T-cell (primary cell): ENCODE measurements around the gene ANTKMT. TPM values are rescaled to one million over a fixed set of nuclear protein-coding genes. Genes with fewer than 3 reads are reported as not detected.
A peak's percentile ranks its signal among the peaks of the same experiment; 100 is the strongest.

Experiments used
- ATAC-seq, 4 experiments: fragments of 200-7000 bp in 3 of 4; fragments of 150-1000 bp in 1 of 4; cut with Tn5 transposase; replicated peaks in 1 of 4; 1 replicate in 3 of 4; 2 replicates in 1 of 4; pipeline ENCODE4 v1.10.0; 2021; ENCODE audit warnings: moderate library complexity in 3 of 4, mild to moderate bottlenecking in 2 of 4, moderate number of reproducible peaks in 1 of 4
- CTCF ChIA-PET, 2 donors: fragments of 300-600 bp; sonication (Branson Sonifier 250); formaldehyde crosslinking; loops; one replicate each; lab custom pipeline; 2022; ENCODE audit warnings: antibody characterized with exemption in 2 of 2; lab: Charles Lee
- POLR2A ChIA-PET, 2 donors: fragments of 300-600 bp; sonication (Branson Sonifier 250); formaldehyde crosslinking; loops; one replicate each; lab custom pipeline; 2022; ENCODE audit warnings: antibody characterized with exemption in 2 of 2; lab: Charles Lee
- DNase-seq, 35 experiments: peaks; one replicate each; pipeline versions ENCODE4 v3.0.0 to v3.0.0-alpha.2; 2013 to 2023
- H3K27ac ChIP-seq: one replicate; pipeline ENCODE4 v1.5.1; 2013; ENCODE audit warnings: low read length
- H3K27me3 ChIP-seq, 2 experiments: replicated peaks in 1 of 2; 1 replicate in 1 of 2; 2 replicates in 1 of 2; pipeline versions ENCODE4 v1.6.1 to v1.7.0; 2013; ENCODE audit warnings: low read length in 1 of 2, mixed read lengths in 1 of 2; ENCODE audit not compliant: control insufficient read depth in 2 of 2, insufficient read depth in 2 of 2; ENCODE audit errors: extremely low read depth in 1 of 2
- H3K36me3 ChIP-seq, 2 donors: 1 replicate in 1 of 2; 2 replicates in 1 of 2; pipeline versions ENCODE4 v1.6.1 to v1.7.0; 2013; ENCODE audit warnings: low read length in 1 of 2; ENCODE audit not compliant: control insufficient read depth in 2 of 2, insufficient read depth in 1 of 2; ENCODE audit errors: extremely low read depth in 1 of 2
- H3K4me1 ChIP-seq, 2 experiments: 1 replicate in 1 of 2; 2 replicates in 1 of 2; pipeline versions ENCODE4 v1.6.1 to v1.7.0; 2013; ENCODE audit warnings: low read length in 2 of 2, mixed read lengths in 1 of 2; ENCODE audit not compliant: insufficient read depth in 2 of 2, control insufficient read depth in 1 of 2; ENCODE audit errors: extremely low read depth in 1 of 2
- H3K4me3 ChIP-seq, 2 donors: 1 replicate in 1 of 2; 2 replicates in 1 of 2; pipeline versions ENCODE4 v1.5.1 to v1.7.0; 2013; ENCODE audit warnings: mild to moderate bottlenecking in 2 of 2, low read length in 1 of 2, moderate library complexity in 1 of 2; ENCODE audit not compliant: control insufficient read depth in 1 of 2; ENCODE audit errors: extremely low read depth in 1 of 2
- H3K9me3 ChIP-seq: 2 replicates; pipeline ENCODE4 v1.7.0; 2013
- H3K27ac Mint-ChIP-seq, 2 donors: one replicate each; pipeline ENCODE4 v1.8.0; 2020 to 2021; ENCODE audit warnings: mild to moderate bottlenecking in 2 of 2, mixed read lengths in 2 of 2
- H3K27me3 Mint-ChIP-seq, 2 donors: one replicate each; pipeline ENCODE4 v1.8.0; 2021 to 2022; ENCODE audit warnings: mixed read lengths in 2 of 2
- H3K36me3 Mint-ChIP-seq: one replicate; pipeline ENCODE4 v1.8.0; 2021; ENCODE audit warnings: mixed read lengths
- H3K4me1 Mint-ChIP-seq, 3 donors: one replicate each; pipeline ENCODE4 v1.8.0; 2020 to 2022; ENCODE audit warnings: mixed read lengths in 3 of 3, mild to moderate bottlenecking in 1 of 3
- H3K4me3 Mint-ChIP-seq, 3 donors: one replicate each; pipeline ENCODE4 v1.8.0; 2020 to 2022; ENCODE audit warnings: mild to moderate bottlenecking in 3 of 3, mixed read lengths in 3 of 3, moderate library complexity in 3 of 3
- H3K9me3 Mint-ChIP-seq, 3 donors: one replicate each; pipeline ENCODE4 v1.8.0; 2020 to 2022; ENCODE audit warnings: mixed read lengths in 3 of 3
- WGBS: methylation state at CpG from one replicate; pipeline ENCODE4 v1.1.5; 2013; ENCODE audit warnings: missing lambda C conversion rate; ENCODE audit not compliant: insufficient coverage; 5-methylcytosine and 5-hydroxymethylcytosine counted together
- total RNA-seq, 35 experiments: library from RNA in 6 of 35; stranded (reverse) in 6 of 35; fragments of 120-200 nt in 1 of 35; gene quantifications; one replicate each; pipeline versions ENCODE4 v1.2.1 to v1.2.4 and lab custom pipeline; 2013 to 2026

ANTKMT gene
- total RNA-seq, 5 donors from 2014 or later (not counting 1 experiment from before 2014, with no cell fraction given): 22.9 to 38.8 (median 27.2) TPM

DNA sequence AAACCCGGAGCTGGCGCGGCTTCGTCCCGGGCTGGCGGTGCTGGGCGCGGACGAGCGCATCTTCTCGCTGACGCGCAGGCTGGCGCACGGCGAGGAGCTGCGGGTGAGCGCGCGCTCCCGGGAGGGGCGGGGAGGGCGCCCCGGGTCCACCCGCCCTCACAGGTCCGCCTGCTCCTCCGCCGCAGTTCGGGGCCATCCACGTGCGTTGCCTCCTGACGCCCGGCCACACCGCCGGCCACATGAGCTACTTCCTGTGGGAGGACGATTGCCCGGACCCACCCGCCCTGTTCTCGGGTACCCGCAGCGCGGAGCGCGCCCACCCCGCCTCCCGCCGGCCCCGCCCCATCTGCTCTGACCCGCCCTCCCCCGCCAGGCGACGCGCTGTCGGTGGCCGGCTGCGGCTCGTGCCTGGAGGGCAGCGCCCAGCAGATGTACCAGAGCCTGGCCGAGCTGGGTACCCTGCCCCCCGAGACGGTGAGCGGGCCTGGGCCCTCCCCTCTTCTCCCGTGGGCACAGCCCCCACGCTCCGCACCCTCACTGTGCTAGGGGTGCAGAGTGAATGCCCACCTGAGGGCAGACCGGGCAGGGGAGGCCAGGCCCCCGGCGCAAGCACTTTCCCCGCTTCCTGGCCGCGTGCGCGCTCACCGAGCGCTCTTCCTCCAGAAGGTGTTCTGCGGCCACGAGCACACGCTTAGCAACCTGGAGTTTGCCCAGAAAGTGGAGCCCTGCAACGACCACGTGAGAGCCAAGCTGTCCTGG lies 7.4 kb downstream of the ANTKMT start:
- Mint-ChIP-seq H3K9me3 (no peaks in the 10 kb centered on the region), H3K27ac (no peak overlapping the region), H3K4me3 (peak overlapping the region; percentile 25 to 80 (median 49)), H3K36me3 (no peaks in the 10 kb centered on the region), H3K4me1 (peaks cover 0 to 6% (median 5%) of the 10 kb centered on the region in 3 donors), H3K27me3 (no peaks in the 10 kb centered on the region)
- H3K9me3 ChIP-seq: no peaks in the 10 kb centered on the region
- POLR2A ChIA-PET: interaction anchor here in 1 of 2 donors (0.6 kb wide), 1 partner anchor 23 kb away, joined by 4 read pairs; no protein-coding TSS in a partner anchor
- peaks cover 3 to 11% of the 10 kb centered on the region in 2 donors for H3K36me3 ChIP-seq
- H3K4me1 ChIP-seq: peaks cover 0 to 29% of the 10 kb centered on the region in 2 experiments
- WGBS: under 1% methylated on average over 76 of the region's 80 CpGs
- DNase-seq (peak in 34 of 35 experiments; percentile 31 to 86 (median 57)), ATAC-seq (peak; percentile 62 to 73 (median 66))
- peak overlapping the region in 1 of 2 donors; percentile 77 for H3K4me3 ChIP-seq
- CTCF ChIA-PET: interaction anchor here in 1 of 2 donors (0.6 to 0.9 kb wide), 2 partner anchors 12 to 60 kb away, joined by 3 read pairs; partner anchors contain the start of genes CHTF18 and RPUSD1
- H3K27me3 ChIP-seq: peaks cover 0 to 3% of the 10 kb centered on the region in 2 experiments
- H3K27ac ChIP-seq: no peak overlapping the region

DNA sequence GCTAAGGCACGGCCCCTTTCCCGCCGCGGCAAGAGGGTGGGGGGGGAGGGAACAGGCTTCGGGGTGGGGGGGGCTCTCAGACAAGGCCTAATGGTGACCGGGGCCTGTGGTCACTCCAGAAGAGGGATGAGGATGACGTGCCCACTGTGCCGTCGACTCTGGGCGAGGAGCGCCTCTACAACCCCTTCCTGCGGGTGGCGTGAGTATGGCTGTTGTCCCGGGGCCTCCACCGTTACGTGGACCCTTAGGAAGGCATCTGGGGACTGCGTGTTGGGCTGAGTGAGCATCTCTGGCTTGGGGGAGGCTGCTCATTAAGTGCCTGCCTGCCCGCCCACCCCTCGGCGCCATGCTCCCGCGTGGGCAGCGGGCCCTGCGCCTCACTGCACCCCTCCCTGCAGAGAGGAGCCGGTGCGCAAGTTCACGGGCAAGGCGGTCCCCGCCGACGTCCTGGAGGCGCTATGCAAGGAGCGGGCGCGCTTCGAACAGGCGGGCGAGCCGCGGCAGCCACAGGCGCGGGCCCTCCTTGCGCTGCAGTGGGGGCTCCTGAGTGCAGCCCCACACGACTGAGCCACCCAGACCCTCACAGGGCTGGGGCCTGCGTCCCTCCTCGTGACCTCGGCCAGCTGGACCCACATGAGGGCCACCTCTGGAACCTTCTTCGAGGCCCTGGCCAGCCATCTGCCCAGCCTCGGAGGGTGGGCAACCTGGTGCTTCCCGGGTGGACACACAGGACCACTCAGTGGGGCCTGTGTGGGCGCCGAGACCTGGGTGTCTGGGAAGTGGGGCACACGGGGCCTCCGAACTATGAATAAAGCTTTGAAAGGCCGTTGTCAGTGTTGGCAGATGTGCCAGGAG lies 8.2 kb downstream of the ANTKMT start:
- 87% methylated on average over 46 of the region's 55 CpGs for WGBS
- DNase-seq (no peak), ATAC-seq (no peak)
- Mint-ChIP-seq H3K4me1 (peaks cover 0 to 5% (median 4%) of the 10 kb centered on the region in 3 donors), H3K27ac (no peak overlapping the region), H3K36me3 (no peaks in the 10 kb centered on the region), H3K27me3 (no peaks in the 10 kb centered on the region), H3K4me3 (peak overlapping the region in 1 of 3 donors; percentile 44), H3K9me3 (no peaks in the 10 kb centered on the region)
- Histone ChIP-seq H3K27ac (no peak overlapping the region), H3K4me3 (no peak overlapping the region), H3K4me1 (peaks cover 0 to 25% of the 10 kb centered on the region in 2 experiments), H3K27me3 (peaks cover 0 to 3% of the 10 kb centered on the region in 2 experiments), H3K36me3 (peaks cover 3 to 15% of the 10 kb centered on the region in 2 donors), H3K9me3 (no peaks in the 10 kb centered on the region)
- POLR2A ChIA-PET: no interaction called here
- CTCF ChIA-PET: no interaction called here

DNA sequence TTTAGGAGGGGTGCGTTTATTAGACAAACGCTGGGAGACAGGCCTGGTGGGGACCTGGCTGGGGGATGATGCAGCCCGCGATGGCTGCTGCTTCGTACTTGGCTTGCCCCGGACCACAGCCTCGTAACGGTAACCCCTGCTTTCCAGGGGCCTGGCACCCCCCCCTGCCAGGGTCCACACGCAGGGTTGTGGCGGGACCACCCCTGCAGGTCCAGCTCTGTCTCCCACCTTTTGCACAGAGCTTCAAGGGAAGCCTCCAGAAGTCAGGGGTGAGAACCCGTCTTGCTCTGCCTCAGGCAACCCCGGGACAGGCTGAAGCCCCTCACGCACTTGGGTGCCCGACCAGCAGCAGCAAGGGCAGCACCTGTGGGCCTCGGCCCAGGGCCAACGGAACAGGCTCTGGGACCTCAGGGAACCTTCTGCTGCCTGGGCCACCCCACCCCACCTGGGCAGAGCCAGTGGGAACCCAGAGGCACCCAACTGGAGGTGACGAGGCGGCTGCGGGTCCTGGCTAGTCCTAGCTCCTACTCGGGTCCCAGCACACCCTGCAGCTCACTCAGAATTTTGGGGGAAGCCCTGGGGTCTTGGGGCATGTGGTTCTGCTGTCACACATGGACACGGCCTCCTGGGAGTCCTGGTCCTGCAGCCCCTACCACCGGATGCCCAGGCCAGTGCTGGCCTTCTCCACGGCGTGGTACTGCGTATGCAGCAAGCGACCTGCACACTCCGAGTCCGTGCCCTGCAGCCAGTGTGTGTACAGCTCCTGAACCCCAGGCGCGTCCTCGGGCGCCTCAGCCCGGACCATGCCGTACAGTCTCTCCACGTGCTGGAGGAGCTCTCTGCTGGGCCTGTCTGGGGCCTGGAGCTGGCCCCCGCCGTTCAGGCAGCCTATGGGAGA lies 9.1 kb downstream of the ANTKMT start:
- Histone ChIP-seq H3K9me3 (no peaks in the 10 kb centered on the region), H3K4me3 (no peak overlapping the region), H3K27ac (no peak overlapping the region), H3K27me3 (peaks cover 0 to 3% of the 10 kb centered on the region in 2 experiments), H3K4me1 (peaks cover 0 to 25% of the 10 kb centered on the region in 2 experiments), H3K36me3 (peaks cover 6 to 23% of the 10 kb centered on the region in 2 donors)
- WGBS: 92% methylated on average over 36 of the region's 37 CpGs
- DNase-seq: no peak
- CTCF ChIA-PET: interaction anchor here in 1 of 2 donors (0.5 kb wide), 1 partner anchor 19 kb away, joined by 4 read pairs; no protein-coding TSS in a partner anchor
- POLR2A ChIA-PET: no interaction called here
- no peaks in the 10 kb centered on the region for H3K27me3 Mint-ChIP-seq
- peaks cover 0 to 5% (median 4%) of the 10 kb centered on the region in 3 donors for H3K4me1 Mint-ChIP-seq
- no peak overlapping the region for H3K27ac Mint-ChIP-seq
- H3K9me3 Mint-ChIP-seq: no peaks in the 10 kb centered on the region
- no peak for ATAC-seq
- H3K4me3 Mint-ChIP-seq: peak overlapping the region; percentile 9 to 39 (median 37)
- H3K36me3 Mint-ChIP-seq: peaks cover under 1% of the 10 kb centered on the region

DNA sequence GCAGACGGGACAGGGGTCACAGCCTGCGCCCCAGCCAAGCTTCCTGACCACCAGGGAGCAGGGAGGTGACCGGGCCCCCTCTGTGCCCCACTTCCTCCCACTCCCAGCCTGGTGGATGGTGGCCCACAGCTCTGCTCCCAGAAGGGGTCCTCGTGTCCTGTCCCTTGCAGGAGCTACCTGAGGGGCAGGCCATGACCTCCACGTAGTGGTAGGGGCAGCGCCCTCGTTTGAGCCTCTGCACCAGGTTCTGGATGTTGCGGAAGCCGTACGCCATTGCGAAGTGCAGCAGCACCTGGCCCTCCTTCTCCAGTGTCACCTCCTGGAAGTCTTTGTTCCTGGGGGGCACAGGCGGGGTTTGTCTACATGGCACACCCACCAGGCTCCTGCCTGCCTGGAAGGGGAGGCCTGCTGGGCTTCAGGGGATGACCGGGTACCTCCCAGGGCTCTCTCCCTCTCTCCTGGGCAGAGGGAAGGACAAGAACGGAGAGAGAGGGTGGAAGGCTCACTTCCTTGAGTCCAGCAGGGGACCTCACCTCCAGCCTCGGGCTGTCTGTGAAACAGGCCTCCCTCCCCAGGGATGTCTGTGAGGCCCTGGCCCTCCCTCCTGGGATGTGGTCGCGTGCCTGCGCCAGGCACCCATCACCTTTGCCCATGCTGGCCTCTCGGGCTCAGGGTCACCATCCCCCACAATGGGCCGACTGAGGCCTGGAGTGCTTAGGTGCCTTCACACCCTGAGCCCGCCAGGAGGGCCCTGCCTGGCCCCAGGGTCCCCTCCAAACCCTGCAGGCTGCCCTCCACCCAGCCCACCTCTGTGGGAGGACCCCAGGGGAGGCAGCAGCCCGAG lies 9.9 kb downstream of the ANTKMT start:
- ChIA-PET POLR2A (no interaction called here), CTCF (interaction anchor here in 1 of 2 donors (0.5 to 0.9 kb wide), 2 partner anchors 11 to 18 kb away, joined by 3 to 4 read pairs; no protein-coding TSS in a partner anchor)
- WGBS: 86% methylated on average over 15 of the region's 22 CpGs
- Mint-ChIP-seq H3K4me1 (peaks cover 0 to 5% (median 4%) of the 10 kb centered on the region in 3 donors), H3K4me3 (no peak overlapping the region), H3K27ac (no peak overlapping the region), H3K36me3 (peaks cover 5% of the 10 kb centered on the region), H3K27me3 (no peaks in the 10 kb centered on the region), H3K9me3 (no peaks in the 10 kb centered on the region)
- H3K27me3 ChIP-seq: peaks cover 0 to 3% of the 10 kb centered on the region in 2 experiments
- peaks cover 0 to 24% of the 10 kb centered on the region in 2 experiments for H3K4me1 ChIP-seq
- H3K9me3 ChIP-seq: no peaks in the 10 kb centered on the region
- no peak overlapping the region for H3K4me3 ChIP-seq
- H3K36me3 ChIP-seq: peaks cover 14 to 30% of the 10 kb centered on the region in 2 donors
- H3K27ac ChIP-seq: no peak overlapping the region
- DNase-seq (no peak), ATAC-seq (no peak)

DNA sequence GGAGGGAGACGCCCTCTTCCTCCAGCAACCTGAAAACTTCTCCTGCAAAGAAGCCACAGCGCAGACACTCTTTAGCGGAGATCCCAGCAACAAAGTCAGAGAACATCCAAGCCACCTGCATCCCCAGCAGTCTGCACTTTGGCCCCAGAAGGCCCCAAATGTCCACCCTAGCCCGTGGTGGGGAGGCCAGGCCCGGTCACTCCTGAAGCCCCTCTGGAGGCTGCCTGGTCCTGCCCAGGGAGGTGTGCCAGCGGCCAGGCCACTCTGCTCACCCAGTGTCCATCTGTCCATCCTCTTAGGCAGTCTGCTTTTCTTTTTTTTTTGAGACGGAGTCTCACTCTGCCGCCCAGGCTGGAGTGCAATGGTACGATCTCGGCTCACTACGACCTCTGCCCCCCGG lies 11.4 kb downstream of the ANTKMT start:
- peaks cover 0 to 2% (median 0%) of the 10 kb centered on the region in 3 donors for H3K4me1 Mint-ChIP-seq
- no peak overlapping the region for H3K4me3 ChIP-seq
- ChIA-PET CTCF (no interaction called here), POLR2A (no interaction called here)
- no peaks in the 10 kb centered on the region for H3K27me3 Mint-ChIP-seq
- no peak overlapping the region for H3K27ac ChIP-seq
- H3K9me3 Mint-ChIP-seq: no peaks in the 10 kb centered on the region
- WGBS: 99% methylated on average over 10 of the region's 12 CpGs
- DNase-seq: no peak
- H3K36me3 Mint-ChIP-seq: peaks cover 9% of the 10 kb centered on the region
- no peak overlapping the region for H3K27ac Mint-ChIP-seq
- no peak for ATAC-seq
- H3K9me3 ChIP-seq: no peaks in the 10 kb centered on the region
- peaks cover 23 to 42% of the 10 kb centered on the region in 2 donors for H3K36me3 ChIP-seq
- no peak overlapping the region for H3K4me3 Mint-ChIP-seq
- H3K27me3 ChIP-seq: no peaks in the 10 kb centered on the region
- H3K4me1 ChIP-seq: peaks cover 0 to 12% of the 10 kb centered on the region in 2 experiments
